Stomach smooth muscle (tissue), 2 donors: ENCODE measurements around the gene GALNT18.

Source experiments
- H3K27ac ChIP-seq: one replicate; pipeline ENCODE4 v1.7.0; 2013; ENCODE audit warnings: mild to moderate bottlenecking, low read length, inconsistent platforms
- H3K27me3 ChIP-seq, 2 donors: one replicate each; pipeline ENCODE4 v1.7.0; 2013; ENCODE audit warnings: low read length in 2 of 2; ENCODE audit not compliant: insufficient read depth in 2 of 2, control insufficient read depth in 1 of 2
- H3K36me3 ChIP-seq, 2 donors: one replicate each; pipeline ENCODE4 v1.7.0; 2013; ENCODE audit warnings: low read length in 2 of 2; ENCODE audit not compliant: control insufficient read depth in 2 of 2, insufficient read depth in 2 of 2
- H3K4me1 ChIP-seq: one replicate; pipeline ENCODE4 v1.7.0; 2013; ENCODE audit warnings: low read length; ENCODE audit not compliant: control insufficient read depth, insufficient read depth
- H3K4me3 ChIP-seq, 2 donors: one replicate each; pipeline ENCODE4 v1.7.0; 2013; ENCODE audit warnings: low read length in 2 of 2
- H3K9ac ChIP-seq, 2 donors: one replicate each; pipeline ENCODE4 v1.7.0; 2013; ENCODE audit warnings: low read length in 2 of 2, mild to moderate bottlenecking in 1 of 2
- H3K9me3 ChIP-seq, 2 donors: one replicate each; pipeline ENCODE4 v1.7.0; 2013; ENCODE audit warnings: low read length in 2 of 2; ENCODE audit not compliant: control insufficient read depth in 2 of 2
- donor health status: healthy.
- donor health status: Pancreatic carcinoma.

GALNT18 gene

GRCh38 chr11:11513422-11513821, 108.4 kb downstream of the GALNT18 start:
- H3K36me3 ChIP-seq: no peaks in the 10 kb centered on the region
- no peak overlapping the region for H3K9ac ChIP-seq
- H3K27ac ChIP-seq: no peak overlapping the region
- H3K4me3 ChIP-seq: no peak overlapping the region
- no peaks in the 10 kb centered on the region for H3K9me3 ChIP-seq
- no peaks in the 10 kb centered on the region for H3K27me3 ChIP-seq
- peaks cover 4% of the 10 kb centered on the region for H3K4me1 ChIP-seq

- no peaks in the 10 kb centered on the region for H3K27me3 ChIP-seq
- H3K36me3 ChIP-seq: no peaks in the 10 kb centered on the region
- no peak overlapping the region for H3K9ac ChIP-seq
- H3K27ac ChIP-seq: no peak overlapping the region
- H3K4me1 ChIP-seq: peaks cover 4% of the 10 kb centered on the region
- no peak overlapping the region for H3K4me3 ChIP-seq
- no peaks in the 10 kb centered on the region for H3K9me3 ChIP-seq
Measured at GRCh38 chr11:11512929-11513328, 108.9 kb downstream of the GALNT18 start.

- no peak overlapping the region for H3K4me3 ChIP-seq
- no peaks in the 10 kb centered on the region for H3K36me3 ChIP-seq
- no peaks in the 10 kb centered on the region for H3K9me3 ChIP-seq
- H3K9ac ChIP-seq: no peak overlapping the region
- peaks cover 4% of the 10 kb centered on the region for H3K4me1 ChIP-seq
- H3K27me3 ChIP-seq: no peaks in the 10 kb centered on the region
- H3K27ac ChIP-seq: no peak overlapping the region
Measured at GRCh38 chr11:11512502-11512901, 109.3 kb downstream of the GALNT18 start.

- Histone ChIP-seq H3K36me3 (no peaks in the 10 kb centered on the region), H3K27me3 (no peaks in the 10 kb centered on the region), H3K4me3 (no peak overlapping the region), H3K27ac (no peak overlapping the region), H3K4me1 (peaks cover 4% of the 10 kb centered on the region), H3K9me3 (no peaks in the 10 kb centered on the region), H3K9ac (no peak overlapping the region)
Measured at GRCh38 chr11:11512090-11512489, 109.7 kb downstream of the GALNT18 start.

GRCh38 chr11:11510939-11511338, 110.9 kb downstream of the GALNT18 start:
- no peak overlapping the region for H3K27ac ChIP-seq
- no peaks in the 10 kb centered on the region for H3K9me3 ChIP-seq
- H3K4me3 ChIP-seq: no peak overlapping the region
- no peaks in the 10 kb centered on the region for H3K36me3 ChIP-seq
- peaks cover 4% of the 10 kb centered on the region for H3K4me1 ChIP-seq
- H3K27me3 ChIP-seq: no peaks in the 10 kb centered on the region
- H3K9ac ChIP-seq: no peak overlapping the region

GRCh38 chr11:11505692-11506091, 116.1 kb downstream of the GALNT18 start:
- Histone ChIP-seq H3K9ac (no peak overlapping the region), H3K27ac (no peak overlapping the region)

GRCh38 chr11:11505190-11505589, 116.6 kb downstream of the GALNT18 start:
- H3K4me1 ChIP-seq: peaks cover 7% of the 10 kb centered on the region
- no peaks in the 10 kb centered on the region for H3K9me3 ChIP-seq
- H3K27me3 ChIP-seq: no peaks in the 10 kb centered on the region
- no peak overlapping the region for H3K27ac ChIP-seq
- no peaks in the 10 kb centered on the region for H3K36me3 ChIP-seq
- H3K4me3 ChIP-seq: no peak overlapping the region
- H3K9ac ChIP-seq: no peak overlapping the region

More at GRCh38 chr11:11505692-11506091, 116.1 kb downstream of the GALNT18 start:
- Histone ChIP-seq H3K4me3 (no peak overlapping the region), H3K27me3 (no peaks in the 10 kb centered on the region), H3K9me3 (no peaks in the 10 kb centered on the region), H3K4me1 (peaks cover 7% of the 10 kb centered on the region), H3K36me3 (no peaks in the 10 kb centered on the region)

GRCh38 chr11:11504071-11504470, 117.7 kb downstream of the GALNT18 start:
- Histone ChIP-seq H3K4me1 (peaks cover 7% of the 10 kb centered on the region), H3K27me3 (no peaks in the 10 kb centered on the region), H3K9me3 (no peaks in the 10 kb centered on the region), H3K4me3 (no peak overlapping the region), H3K9ac (no peak overlapping the region), H3K36me3 (no peaks in the 10 kb centered on the region), H3K27ac (no peak overlapping the region)

- Histone ChIP-seq H3K9me3 (no peaks in the 10 kb centered on the region), H3K27ac (no peak overlapping the region), H3K4me1 (peaks cover 7% of the 10 kb centered on the region), H3K9ac (no peak overlapping the region), H3K27me3 (no peaks in the 10 kb centered on the region), H3K36me3 (no peaks in the 10 kb centered on the region), H3K4me3 (no peak overlapping the region)
Measured at GRCh38 chr11:11502263-11502861, 119.4 kb downstream of the GALNT18 start.

GRCh38 chr11:11501546-11502262, 120.1 kb downstream of the GALNT18 start:
- no peaks in the 10 kb centered on the region for H3K9me3 ChIP-seq
- no peaks in the 10 kb centered on the region for H3K36me3 ChIP-seq
- H3K4me1 ChIP-seq: peaks cover 7% of the 10 kb centered on the region
- no peak overlapping the region for H3K9ac ChIP-seq
- no peaks in the 10 kb centered on the region for H3K27me3 ChIP-seq
- no peak overlapping the region for H3K4me3 ChIP-seq
- H3K27ac ChIP-seq: no peak overlapping the region
